NCI-H526 (cell line): ENCODE measurements around the gene ATP1A1.

Source experiments
- DNase-seq, 2 experiments: peaks; one replicate each; lab custom pipeline; 2025; lab: John Stamatoyannopoulos, UW

The ATP1A1 gene

DNA sequence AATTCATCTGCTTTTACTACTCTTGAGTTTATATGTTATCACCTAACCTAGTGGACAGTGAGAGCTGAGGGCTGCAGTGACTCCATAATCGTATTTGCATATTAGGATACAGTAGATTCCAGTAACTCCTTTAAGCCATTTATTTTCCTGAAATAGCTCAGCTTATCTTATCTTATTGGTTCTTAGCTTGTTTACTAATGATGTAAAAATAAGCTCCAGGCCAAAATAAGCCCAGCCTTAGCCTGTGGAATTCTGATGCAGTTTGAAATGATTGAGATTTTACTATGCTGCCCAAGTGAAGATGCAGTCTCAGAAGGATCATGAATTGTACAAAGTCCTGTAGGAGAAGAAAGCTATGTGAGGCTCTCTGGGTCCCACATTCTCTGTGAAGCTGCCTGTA is 18.1 kb downstream of the ATP1A1 start:
- DNase-seq = no peak

DNA sequence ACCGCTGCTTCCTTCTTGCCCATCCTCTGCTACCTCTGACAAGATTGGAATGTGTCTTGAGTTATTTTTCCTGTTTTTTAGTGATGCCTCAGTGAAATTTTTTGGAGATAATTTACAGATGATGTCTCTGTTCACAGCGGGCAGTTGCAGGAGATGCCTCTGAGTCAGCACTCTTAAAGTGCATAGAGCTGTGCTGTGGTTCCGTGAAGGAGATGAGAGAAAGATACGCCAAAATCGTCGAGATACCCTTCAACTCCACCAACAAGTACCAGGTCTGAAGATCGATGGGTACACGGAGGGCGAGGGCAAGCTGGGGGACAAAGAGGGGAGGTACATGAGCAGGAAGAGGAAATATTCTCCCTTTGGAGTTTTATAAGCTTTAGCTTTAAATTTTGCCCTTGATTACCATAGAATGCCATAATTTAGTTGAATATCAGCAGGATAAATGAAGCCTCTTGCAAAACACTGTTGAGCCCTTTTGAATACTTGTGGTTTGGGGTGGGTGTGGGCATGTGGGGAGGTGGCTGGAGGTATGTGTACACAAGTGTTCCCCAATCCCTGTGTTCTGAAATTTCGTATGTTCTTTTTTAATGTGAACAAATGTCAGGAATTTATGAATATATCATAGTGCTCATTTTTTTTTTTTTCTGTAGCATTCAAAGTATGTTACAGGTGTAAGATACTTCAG is 19.8 kb downstream of the ATP1A1 start:
- no peak for DNase-seq

DNA sequence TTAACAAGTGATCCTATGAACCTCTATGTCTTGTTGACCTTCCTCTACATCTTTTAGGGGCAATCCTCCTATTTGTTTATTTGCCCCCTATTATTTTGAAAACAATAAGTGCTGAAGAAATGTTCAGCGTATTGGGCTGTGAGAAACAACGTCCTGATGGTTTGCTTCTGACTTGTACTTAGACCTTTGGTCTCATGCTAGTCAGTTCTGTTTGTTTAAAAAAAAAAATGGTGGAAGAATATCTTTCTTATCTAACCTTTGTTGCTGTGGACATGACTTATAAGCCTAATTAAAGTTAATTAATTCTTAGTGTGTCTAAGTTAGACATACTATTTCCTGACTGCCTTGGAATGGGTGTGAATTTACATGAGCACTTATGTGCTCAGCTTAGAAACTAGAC is 20.7 kb downstream of the ATP1A1 start:
- DNase-seq = no peak

- DNase-seq = no peak
Observed at GRCh38 chr1:116394270-116394669, 21.2 kb downstream of the ATP1A1 start.

DNA sequence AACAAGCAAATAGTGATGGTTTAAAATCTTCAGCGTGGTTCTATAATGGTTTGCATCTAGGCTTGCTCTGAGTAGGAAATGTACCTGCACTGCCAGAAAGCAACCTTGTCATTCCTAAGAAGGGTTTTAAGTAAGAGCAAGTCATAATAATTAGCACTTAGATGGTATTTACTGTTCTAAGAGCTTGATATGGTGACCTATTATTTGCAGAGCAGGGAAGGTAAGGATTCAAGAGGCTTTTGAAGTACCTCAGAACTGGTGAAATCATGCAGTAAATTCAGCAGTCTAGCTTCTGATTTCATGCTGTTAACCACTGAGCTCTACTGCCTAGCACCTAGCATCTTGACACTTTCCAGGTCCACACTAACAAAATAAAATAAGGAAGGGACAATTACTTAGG is 23.7 kb downstream of the ATP1A1 start:
- no peak for DNase-seq

GRCh38 chr1:116397728-116398127 is 24.7 kb downstream of the ATP1A1 start:
- no peak for DNase-seq

GRCh38 chr1:116400780-116401179 is 27.7 kb downstream of the ATP1A1 start:
- DNase-seq = no peak

- no peak for DNase-seq
Observed at GRCh38 chr1:116401646-116402176, 28.7 kb downstream of the ATP1A1 start.

GRCh38 chr1:116402333-116402732 is 29.3 kb downstream of the ATP1A1 start:
- DNase-seq = no peak

GRCh38 chr1:116403496-116404136 is 30.6 kb downstream of the ATP1A1 start:
- no peak for DNase-seq

DNA sequence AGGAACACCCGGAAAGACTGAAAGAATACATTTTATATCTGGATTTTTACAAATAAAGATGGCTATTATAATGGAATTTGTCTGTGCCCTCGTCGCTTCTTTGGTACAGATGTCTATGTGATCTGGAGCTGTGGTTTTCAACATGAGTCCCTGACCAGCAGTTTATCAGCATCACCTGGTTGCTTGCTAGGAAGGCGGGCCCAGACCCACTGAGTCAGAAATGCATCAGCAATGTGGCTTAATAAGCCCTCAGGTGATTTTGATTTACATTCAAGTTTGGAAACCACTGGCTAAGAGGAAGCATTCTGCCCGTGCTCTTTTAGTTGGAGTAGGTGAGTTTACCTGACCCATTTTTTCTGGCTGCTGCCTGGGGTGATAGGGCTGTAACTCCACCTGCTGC is 31.7 kb downstream of the ATP1A1 start:
- no peak for DNase-seq

DNA sequence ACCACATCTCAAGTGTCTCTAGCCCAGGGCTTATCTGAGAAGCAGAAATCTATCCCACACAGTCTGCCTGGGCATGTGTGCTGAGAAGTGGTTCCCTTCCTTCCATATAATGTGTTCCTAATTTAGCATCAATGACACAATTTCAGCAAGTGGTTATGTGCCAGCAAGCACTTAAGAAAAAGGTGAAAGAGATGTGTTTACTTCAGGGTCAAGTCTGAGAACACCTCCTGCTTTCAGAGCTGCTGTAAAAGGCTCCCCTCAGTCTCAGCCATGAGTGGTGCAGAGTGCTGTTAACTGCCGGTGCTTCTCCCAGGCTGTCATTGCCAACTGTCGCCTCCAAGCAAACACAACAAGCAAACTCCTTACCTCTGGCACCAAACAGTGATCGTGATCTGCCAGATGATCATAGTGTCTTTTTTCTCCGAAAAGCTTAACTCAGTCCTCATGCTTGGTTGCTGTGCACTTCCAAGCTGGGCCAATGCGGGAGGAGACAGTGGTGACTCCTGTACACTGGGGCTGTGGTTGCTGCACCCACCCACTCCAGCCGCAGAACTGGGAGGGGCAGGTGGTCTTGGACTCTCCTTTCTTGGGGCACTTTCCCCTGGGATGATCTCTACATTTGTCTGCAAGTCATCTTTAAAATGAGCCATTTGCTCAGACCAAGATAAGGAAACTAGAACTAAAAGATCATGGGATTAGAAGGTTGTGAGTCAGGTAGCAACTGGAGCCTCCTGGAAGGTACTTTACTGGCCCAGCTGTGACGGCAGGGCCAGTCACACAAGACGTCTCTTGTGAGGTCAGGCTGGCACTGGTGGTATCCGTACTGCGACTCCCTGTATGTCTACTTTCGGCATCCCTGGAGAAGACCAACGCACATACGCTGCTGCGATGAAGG is 32.4 kb downstream of the ATP1A1 start:
- DNase-seq = no peak

- DNase-seq = no peak
Observed at GRCh38 chr1:116407033-116407432, 34.0 kb downstream of the ATP1A1 start.

GRCh38 chr1:116408193-116408592 is 35.1 kb downstream of the ATP1A1 start:
- DNase-seq = no peak

GRCh38 chr1:116408803-116409720 is 36.0 kb downstream of the ATP1A1 start:
- no peak for DNase-seq

GRCh38 chr1:116409751-116410191 is 36.7 kb downstream of the ATP1A1 start:
- DNase-seq = peak in 1 of 2 experiments; percentile 52

DNA sequence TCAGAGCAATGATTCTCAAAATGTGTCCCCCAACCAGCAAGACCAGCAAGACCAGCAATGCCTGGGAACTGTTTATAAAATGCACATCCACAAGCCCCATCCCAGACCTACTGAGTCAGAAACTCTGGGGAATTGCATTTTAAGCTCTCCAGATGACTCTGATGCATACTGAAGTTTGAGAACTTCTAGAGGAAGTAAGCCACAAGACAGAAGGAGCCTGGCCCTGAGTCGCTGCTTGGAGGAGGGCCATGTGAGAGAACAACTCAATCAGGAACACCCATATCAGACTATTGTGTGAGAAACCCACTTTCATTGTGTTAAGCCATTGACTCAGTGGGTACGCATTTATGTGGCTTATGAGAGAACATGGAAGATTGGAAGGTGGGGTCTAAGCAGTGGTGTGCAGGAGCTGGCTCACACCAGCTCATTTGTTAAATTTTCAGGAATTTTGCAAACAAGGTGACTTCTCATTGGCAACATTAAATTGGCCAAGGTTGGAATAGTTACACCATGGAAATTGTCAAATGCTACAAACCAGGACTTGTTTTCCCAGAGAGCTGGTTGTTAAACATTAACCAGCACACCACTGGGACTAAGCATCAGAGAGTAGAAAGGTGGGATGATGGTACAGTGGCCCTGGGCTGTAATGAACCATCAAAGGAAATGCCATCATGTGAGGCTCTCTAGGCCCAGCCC is 38.9 kb downstream of the ATP1A1 start:
- peak; percentile 32 to 59 for DNase-seq

- DNase-seq = no peak
Observed at GRCh38 chr1:116412480-116412798, 39.4 kb downstream of the ATP1A1 start.

- no peak for DNase-seq
Observed at GRCh38 chr1:116412898-116413297, 39.9 kb downstream of the ATP1A1 start.

- DNase-seq = no peak
Observed at GRCh38 chr1:116413414-116413813, 40.4 kb downstream of the ATP1A1 start.

DNA sequence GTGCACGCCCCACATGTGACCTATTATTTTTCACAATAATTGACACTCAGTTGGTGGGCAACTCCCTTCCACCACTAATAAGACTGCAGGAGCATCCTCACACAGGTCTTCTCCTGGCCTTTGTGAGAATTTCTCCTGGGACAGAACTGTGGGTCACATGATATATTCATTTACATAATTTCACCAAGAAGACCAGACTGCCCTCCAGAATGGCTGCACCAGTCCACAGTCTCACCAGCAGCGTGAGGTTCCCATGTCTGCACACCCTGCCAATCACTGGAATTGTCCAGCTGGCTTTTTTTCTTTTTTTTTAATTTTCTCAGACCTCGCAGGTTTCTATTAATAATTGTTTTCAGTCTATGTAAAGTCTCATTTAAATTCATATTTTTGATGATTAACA is 41.3 kb downstream of the ATP1A1 start:
- no peak for DNase-seq
